GM23248 (cell line): Measurements from ENCODE around the gene CD300A.

Source experiments
- EZH2 ChIP-seq: fragments of 200-600 bp; sonication (generic); IDR thresholded peaks from 2 replicates; pipeline ENCODE4 v1.6.1; 2018; ENCODE audit warnings: antibody characterized with exemption, mild to moderate bottlenecking; ENCODE audit not compliant: insufficient read depth, poor library complexity, severe bottlenecking
- EZH2phosphoT487 ChIP-seq: fragments of 200-600 bp; sonication (generic); IDR thresholded peaks from 2 replicates; pipeline ENCODE4 v1.6.1; 2018; ENCODE audit warnings: antibody characterized with exemption, moderate library complexity, mild to moderate bottlenecking, low read depth; ENCODE audit not compliant: insufficient read depth

GRCh38 chr17:74466111-74466827, at the start of gene CD300A:
- TF ChIP-seq EZH2 (no peak), EZH2phosphoT487 (no peak)
